Measurements from ENCODE around the gene RIPK1. TPM values are rescaled to one million over a fixed set of nuclear protein-coding genes. Genes with fewer than 3 reads are reported as not detected.

Gene RIPK1
- total and polyA plus RNA-seq, 9 of the 15 experiments (the other 6 are each of a cell fraction or from before 2014, with no cell fraction given), result 3.8 to 24.9 (median 17.7) TPM

DNA sequence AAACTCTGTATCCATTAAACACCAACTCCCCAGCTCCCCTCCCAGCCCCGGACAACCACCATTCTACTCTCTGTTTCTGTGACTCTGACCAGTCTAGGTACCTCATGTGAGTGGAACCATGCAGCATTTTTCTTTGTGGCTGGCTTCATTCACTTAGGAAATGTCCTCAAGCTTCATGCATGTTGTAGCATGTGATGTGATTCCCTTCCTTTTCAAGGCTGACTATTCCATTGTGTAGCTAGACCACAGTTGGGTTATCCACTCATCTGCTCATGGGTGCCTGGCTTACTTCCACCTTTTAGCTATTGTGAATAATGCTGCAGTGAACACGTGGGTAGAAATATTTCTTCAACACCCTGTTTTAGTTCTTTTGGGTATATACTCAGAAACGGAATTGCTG, 41.5 kb downstream of the RIPK1 start:
- no peaks in the 10 kb centered on the region; the same call in 1 of the 2 replicates for H4K20me1 ChIP-seq (replicated peaks; ENCODE audit: control insufficient read depth, insufficient read depth, low read length)
- no peak overlapping the region for H2AFZ ChIP-seq (ENCODE audit: low read depth, low read length)
- in situ Hi-C loops (cut with MboI) (no loop called here), intact Hi-C loops (cut with micrococcal nuclease) (no loop called here)
- H3K27me3 ChIP-seq (ENCODE audit: control insufficient read depth in 2 of 2, insufficient read depth in 2 of 2, low read length in 2 of 2), result no peaks in the 10 kb centered on the region
- no peaks in the 10 kb centered on the region for H3K4me1 ChIP-seq (replicated peaks in 1 of 2; ENCODE audit: control insufficient read depth in 2 of 2, insufficient read depth in 2 of 2, low read length in 2 of 2)
- DNase-seq (ENCODE audit: extremely low read depth in 1 of 4, low spot score in 3 of 4) (no peak), FAIRE-seq (no peak), ATAC-seq (no peak)
- TF ChIP-seq ZNF165 (CRISPR knock-in tag; IDR thresholded peaks at IDR 0.05; ENCODE audit: borderline replicate concordance) (no peak), CEBPB (tag; IDR thresholded peaks at IDR 0.05) (no peak), CHD2 (IDR thresholded peaks at IDR 0.05; ENCODE audit: low read depth, low read length) (no peak), HMG20A (CRISPR knock-in tag; conservative IDR thresholded peaks at IDR 0.05) (no peak), ZNF232 (CRISPR knock-in tag; IDR thresholded peaks at IDR 0.05) (no peak), PCBP2 (IDR thresholded peaks at IDR 0.05; ENCODE audit: low read depth, low read length, poor library complexity, severe bottlenecking) (no peak)
- TF ChIP-seq, protein P1, sequence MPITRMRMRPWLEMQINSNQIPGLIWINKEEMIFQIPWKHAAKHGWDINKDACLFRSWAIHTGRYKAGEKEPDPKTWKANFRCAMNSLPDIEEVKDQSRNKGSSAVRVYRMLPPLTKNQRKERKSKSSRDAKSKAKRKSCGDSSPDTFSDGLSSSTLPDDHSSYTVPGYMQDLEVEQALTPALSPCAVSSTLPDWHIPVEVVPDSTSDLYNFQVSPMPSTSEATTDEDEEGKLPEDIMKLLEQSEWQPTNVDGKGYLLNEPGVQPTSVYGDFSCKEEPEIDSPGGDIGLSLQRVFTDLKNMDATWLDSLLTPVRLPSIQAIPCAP (CRISPR knock-in tag; IDR thresholded peaks at IDR 0.05; ENCODE audit: borderline replicate concordance), result no peak
- TF ChIP-seq, protein P2, sequence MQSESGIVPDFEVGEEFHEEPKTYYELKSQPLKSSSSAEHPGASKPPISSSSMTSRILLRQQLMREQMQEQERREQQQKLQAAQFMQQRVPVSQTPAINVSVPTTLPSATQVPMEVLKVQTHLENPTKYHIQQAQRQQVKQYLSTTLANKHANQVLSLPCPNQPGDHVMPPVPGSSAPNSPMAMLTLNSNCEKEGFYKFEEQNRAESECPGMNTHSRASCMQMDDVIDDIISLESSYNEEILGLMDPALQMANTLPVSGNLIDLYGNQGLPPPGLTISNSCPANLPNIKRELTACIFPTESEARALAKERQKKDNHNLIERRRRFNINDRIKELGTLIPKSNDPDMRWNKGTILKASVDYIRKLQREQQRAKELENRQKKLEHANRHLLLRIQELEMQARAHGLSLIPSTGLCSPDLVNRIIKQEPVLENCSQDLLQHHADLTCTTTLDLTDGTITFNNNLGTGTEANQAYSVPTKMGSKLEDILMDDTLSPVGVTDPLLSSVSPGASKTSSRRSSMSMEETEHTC (IDR thresholded peaks at IDR 0.05), result no peak
- ChIA-PET POLR2A (interaction anchor here (0.9 to 3.3 kb wide), 4 partner anchors 9 to 83 kb away, joined by 3 to 7 read pairs (median 4); partner anchors contain the start of gene BPHL), CTCF (ENCODE audit: low intra/inter-chr PET ratio) (no interaction called here)
- no TSS peak for BruUV-seq (replicated peaks)
- H3K79me2 ChIP-seq (ENCODE audit: control insufficient read depth, insufficient read depth, low read length), result no peaks in the 10 kb centered on the region
- H3K27ac ChIP-seq (ENCODE audit: extremely low read depth, low read depth, low read length), result no peak overlapping the region
- WGBS (ENCODE audit: insufficient coverage, low coverage, missing lambda C conversion rate), result 77% methylated on average over 3 of the region's 3 CpGs
- no peak overlapping the region for H3K9ac ChIP-seq (ENCODE audit: insufficient read depth in 1 of 2, low read depth in 2 of 2, low read length in 2 of 2)
- no peak overlapping the region for H3K4me3 ChIP-seq
- H3K9me3 ChIP-seq (replicated peaks; ENCODE audit: control insufficient read depth, insufficient read depth, low read depth, low read length), result no peaks in the 10 kb centered on the region
- peaks cover 92% of the 10 kb centered on the region for H3K36me3 ChIP-seq (ENCODE audit: control insufficient read depth, insufficient read depth, low read length)
- H3K9me1 ChIP-seq (ENCODE audit: control insufficient read depth, insufficient read depth, low read length), result no peaks in the 10 kb centered on the region
- H3K4me2 ChIP-seq (ENCODE audit: insufficient read depth, low read length), result no peak overlapping the region
